ENCODE data around the gene BHMT. TPM values are rescaled to one million over a fixed set of nuclear protein-coding genes. Genes with fewer than 3 reads are reported as not detected.

Gene BHMT
- total RNA-seq, 1 experiment from 2014 or later = not detected

- ChIA-PET CTCF (no interaction called here), POLR2A (ENCODE audit: unreplicated experiment) (no interaction called here)
- H3K9me2 ChIP-seq (ENCODE audit: insufficient read depth) = no peaks in the 10 kb centered on the region
- no peak overlapping the region for H2AFZ ChIP-seq
- no peaks in the 10 kb centered on the region for H3K36me3 ChIP-seq (ENCODE audit: low read depth)
- no peaks in the 10 kb centered on the region for H3K4me1 ChIP-seq (replicated peaks; ENCODE audit: insufficient read depth)
- H3K79me2 ChIP-seq (ENCODE audit: low read depth) = no peaks in the 10 kb centered on the region
- TF ChIP-seq EZH2 (IDR thresholded peaks at IDR 0.05; ENCODE audit: low read depth) = no peak
- TF ChIP-seq, protein P1, sequence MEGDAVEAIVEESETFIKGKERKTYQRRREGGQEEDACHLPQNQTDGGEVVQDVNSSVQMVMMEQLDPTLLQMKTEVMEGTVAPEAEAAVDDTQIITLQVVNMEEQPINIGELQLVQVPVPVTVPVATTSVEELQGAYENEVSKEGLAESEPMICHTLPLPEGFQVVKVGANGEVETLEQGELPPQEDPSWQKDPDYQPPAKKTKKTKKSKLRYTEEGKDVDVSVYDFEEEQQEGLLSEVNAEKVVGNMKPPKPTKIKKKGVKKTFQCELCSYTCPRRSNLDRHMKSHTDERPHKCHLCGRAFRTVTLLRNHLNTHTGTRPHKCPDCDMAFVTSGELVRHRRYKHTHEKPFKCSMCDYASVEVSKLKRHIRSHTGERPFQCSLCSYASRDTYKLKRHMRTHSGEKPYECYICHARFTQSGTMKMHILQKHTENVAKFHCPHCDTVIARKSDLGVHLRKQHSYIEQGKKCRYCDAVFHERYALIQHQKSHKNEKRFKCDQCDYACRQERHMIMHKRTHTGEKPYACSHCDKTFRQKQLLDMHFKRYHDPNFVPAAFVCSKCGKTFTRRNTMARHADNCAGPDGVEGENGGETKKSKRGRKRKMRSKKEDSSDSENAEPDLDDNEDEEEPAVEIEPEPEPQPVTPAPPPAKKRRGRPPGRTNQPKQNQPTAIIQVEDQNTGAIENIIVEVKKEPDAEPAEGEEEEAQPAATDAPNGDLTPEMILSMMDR (conservative IDR thresholded peaks at IDR 0.05) = no peak
- H3K4me3 ChIP-seq = no peak overlapping the region
- H3K27me3 ChIP-seq (ENCODE audit: insufficient read depth, low read depth) = no peaks in the 10 kb centered on the region
- intact Hi-C loops (cut with micrococcal nuclease; ENCODE audit: unreplicated experiment) = no loop called here
- H4K20me1 ChIP-seq (ENCODE audit: insufficient read depth) = no peaks in the 10 kb centered on the region
- no peak for DNase-seq
- no peaks in the 10 kb centered on the region for H3F3A ChIP-seq (ENCODE audit: insufficient read depth, low read depth)
- no TSS peak for BruUV-seq (replicated peaks)
- peaks cover 5% of the 10 kb centered on the region; the same call in 1 of the 2 replicates for H3K9me3 ChIP-seq (ENCODE audit: insufficient read depth, low read depth)
- no peak overlapping the region for H3K27ac ChIP-seq
- H3K4me2 ChIP-seq = no peak overlapping the region
These were observed 34.8 kb upstream of the BHMT start for GRCh38 chr5:79076819-79077218.

DNA sequence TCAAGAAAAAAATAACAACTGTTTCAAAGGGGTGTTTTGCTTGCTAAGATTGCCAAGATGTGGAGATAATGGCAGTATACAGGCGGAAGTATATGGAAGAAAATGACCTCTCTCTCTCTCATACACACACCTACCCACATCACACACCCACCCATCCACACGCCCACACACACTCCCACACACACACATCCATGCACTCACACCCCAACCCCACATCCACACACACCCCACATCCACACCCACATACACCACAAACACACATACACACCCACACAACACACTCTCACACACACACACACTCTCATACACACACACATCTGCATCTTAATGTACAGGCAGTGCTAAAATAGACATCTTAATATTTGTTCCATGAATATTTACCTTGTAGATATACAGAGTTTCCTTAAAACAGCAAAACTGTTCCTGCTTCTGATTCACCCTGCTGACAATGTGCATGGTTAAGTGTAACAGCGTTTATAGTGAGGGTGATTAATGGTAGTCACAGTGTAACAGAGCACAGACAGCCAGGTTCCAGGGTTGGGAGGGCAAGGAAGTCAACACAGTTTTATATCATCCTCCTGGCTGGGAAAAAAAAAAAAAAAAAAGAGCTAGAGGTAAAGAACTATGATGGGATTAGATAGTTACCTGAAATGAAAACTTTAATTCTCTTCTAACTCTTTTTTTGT is 33.8 kb upstream of the BHMT start:
- intact Hi-C loops (cut with micrococcal nuclease; ENCODE audit: unreplicated experiment) = no loop called here
- H3K9me2 ChIP-seq (ENCODE audit: insufficient read depth) = no peaks in the 10 kb centered on the region
- no peak overlapping the region for H3K27ac ChIP-seq
- no peaks in the 10 kb centered on the region for H4K20me1 ChIP-seq (ENCODE audit: insufficient read depth)
- no TSS peak for BruUV-seq (replicated peaks)
- no peaks in the 10 kb centered on the region for H3K36me3 ChIP-seq (ENCODE audit: low read depth)
- DNase-seq = no peak
- peaks cover 5% of the 10 kb centered on the region; the same call in 1 of the 2 replicates for H3K9me3 ChIP-seq (ENCODE audit: insufficient read depth, low read depth)
- no peaks in the 10 kb centered on the region for H3K79me2 ChIP-seq (ENCODE audit: low read depth)
- H3K27me3 ChIP-seq (ENCODE audit: insufficient read depth, low read depth) = no peaks in the 10 kb centered on the region
- H3K4me1 ChIP-seq (replicated peaks; ENCODE audit: insufficient read depth) = no peaks in the 10 kb centered on the region
- H3K4me3 ChIP-seq = no peak overlapping the region
- H2AFZ ChIP-seq = no peak overlapping the region
- H3F3A ChIP-seq (ENCODE audit: insufficient read depth, low read depth) = no peaks in the 10 kb centered on the region
- no peak overlapping the region for H3K4me2 ChIP-seq
- ChIA-PET CTCF (no interaction called here), POLR2A (ENCODE audit: unreplicated experiment) (interaction anchor here (0.6 kb wide), 1 partner anchor 13 kb away, joined by 3 read pairs; no protein-coding TSS in a partner anchor)
- TF ChIP-seq, protein P1 (conservative IDR thresholded peaks at IDR 0.05) = no peak
- no peak for TF ChIP-seq EZH2 (IDR thresholded peaks at IDR 0.05; ENCODE audit: low read depth)

GRCh38 chr5:79080804-79081203 is 30.8 kb upstream of the BHMT start:
- H3K27me3 ChIP-seq (ENCODE audit: insufficient read depth, low read depth) = no peaks in the 10 kb centered on the region
- no TSS peak for BruUV-seq (replicated peaks)
- TF ChIP-seq, protein P1 (conservative IDR thresholded peaks at IDR 0.05) = no peak
- ChIA-PET POLR2A (ENCODE audit: unreplicated experiment) (no interaction called here), CTCF (no interaction called here)
- H3K4me1 ChIP-seq (replicated peaks; ENCODE audit: insufficient read depth) = no peaks in the 10 kb centered on the region
- no peak overlapping the region for H3K4me3 ChIP-seq
- no peaks in the 10 kb centered on the region for H3K79me2 ChIP-seq (ENCODE audit: low read depth)
- H3K4me2 ChIP-seq = no peak overlapping the region
- intact Hi-C loops (cut with micrococcal nuclease; ENCODE audit: unreplicated experiment) = no loop called here
- H2AFZ ChIP-seq = no peak overlapping the region
- H3K9me3 ChIP-seq (ENCODE audit: insufficient read depth, low read depth) = no peaks in the 10 kb centered on the region
- no peak overlapping the region for H3K27ac ChIP-seq
- no peaks in the 10 kb centered on the region for H3K36me3 ChIP-seq (ENCODE audit: low read depth)
- H4K20me1 ChIP-seq (ENCODE audit: insufficient read depth) = no peaks in the 10 kb centered on the region
- H3K9me2 ChIP-seq (ENCODE audit: insufficient read depth) = no peaks in the 10 kb centered on the region
- no peak for DNase-seq
- H3F3A ChIP-seq (ENCODE audit: insufficient read depth, low read depth) = no peaks in the 10 kb centered on the region
